ENCODE measurements around the gene ISL2. TPM values are rescaled to one million over a fixed set of nuclear protein-coding genes. Genes with fewer than 3 reads are reported as not detected.
A peak's percentile ranks its signal among the peaks of the same experiment; 100 is the strongest.

Gene ISL2
- total and polyA plus RNA-seq, 9 of the 15 experiments (the other 6 are each of a cell fraction or from before 2014, with no cell fraction given), result 0.15 to 23.7 (median 4.0) TPM

DNA sequence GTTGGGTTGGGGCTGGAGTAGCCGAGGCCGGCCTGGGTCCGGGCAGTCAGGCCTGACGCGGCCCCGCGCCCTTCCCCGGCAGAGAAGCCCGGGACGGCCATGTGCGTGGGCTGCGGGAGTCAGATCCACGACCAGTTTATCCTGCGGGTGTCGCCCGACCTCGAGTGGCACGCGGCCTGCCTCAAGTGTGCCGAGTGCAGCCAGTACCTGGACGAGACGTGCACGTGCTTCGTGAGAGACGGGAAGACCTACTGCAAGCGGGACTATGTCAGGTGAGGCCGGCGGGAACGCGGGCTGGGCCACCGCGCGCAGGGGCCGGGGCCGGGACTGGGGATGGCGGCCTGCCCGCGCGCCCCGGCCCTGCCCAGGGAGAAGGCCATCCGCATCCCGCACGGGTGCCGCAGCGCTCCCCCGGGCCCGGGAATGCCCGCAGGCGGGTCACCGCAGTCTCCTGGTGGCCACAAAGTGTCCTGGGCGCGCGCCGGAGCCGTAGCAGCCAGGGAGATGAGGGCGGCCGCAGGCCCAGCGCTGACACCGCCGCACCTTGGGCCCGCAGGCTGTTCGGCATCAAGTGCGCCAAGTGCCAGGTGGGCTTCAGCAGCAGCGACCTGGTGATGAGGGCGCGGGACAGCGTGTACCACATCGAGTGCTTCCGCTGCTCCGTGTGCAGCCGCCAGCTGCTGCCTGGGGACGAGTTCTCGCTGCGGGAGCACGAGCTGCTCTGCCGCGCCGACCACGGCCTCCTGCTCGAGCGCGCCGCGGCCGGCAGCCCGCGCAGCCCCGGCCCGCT lies 1.3 kb downstream of the ISL2 start (continued):
- peak; percentile 52; the same call in 1 of the 2 replicates for TF ChIP-seq PHF8 (IDR thresholded peaks at IDR 0.05; ENCODE audit: borderline replicate concordance, low read length)
- TF ChIP-seq ARNT (IDR thresholded peaks at IDR 0.05), result no peak
- TF ChIP-seq, protein P1, sequence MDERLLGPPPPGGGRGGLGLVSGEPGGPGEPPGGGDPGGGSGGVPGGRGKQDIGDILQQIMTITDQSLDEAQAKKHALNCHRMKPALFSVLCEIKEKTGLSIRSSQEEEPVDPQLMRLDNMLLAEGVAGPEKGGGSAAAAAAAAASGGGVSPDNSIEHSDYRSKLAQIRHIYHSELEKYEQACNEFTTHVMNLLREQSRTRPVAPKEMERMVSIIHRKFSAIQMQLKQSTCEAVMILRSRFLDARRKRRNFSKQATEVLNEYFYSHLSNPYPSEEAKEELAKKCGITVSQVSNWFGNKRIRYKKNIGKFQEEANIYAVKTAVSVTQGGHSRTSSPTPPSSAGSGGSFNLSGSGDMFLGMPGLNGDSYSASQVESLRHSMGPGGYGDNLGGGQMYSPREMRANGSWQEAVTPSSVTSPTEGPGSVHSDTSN (CRISPR knock-in tag; IDR thresholded peaks at IDR 0.05; ENCODE audit: low read depth), result no peak
- TF ChIP-seq, protein P1 (tag; conservative IDR thresholded peaks at IDR 0.05; ENCODE audit: low read depth), result no peak
- no peak for TF ChIP-seq RFX5 (IDR thresholded peaks at IDR 0.05; ENCODE audit: low read depth, low read length)
- no peak for TF ChIP-seq ZNF124 (CRISPR knock-in tag; IDR thresholded peaks at IDR 0.05)
- TF ChIP-seq RBM17 (IDR thresholded peaks at IDR 0.05; ENCODE audit: borderline replicate concordance, low read depth, low read length), result no peak
- TF ChIP-seq SMAD1 (IDR thresholded peaks at IDR 0.05; ENCODE audit: low read depth, low read length, partially characterized antibody), result no peak
- no peak for TF ChIP-seq GTF2A2 (tag; IDR thresholded peaks at IDR 0.05)
- TF ChIP-seq, protein P2, sequence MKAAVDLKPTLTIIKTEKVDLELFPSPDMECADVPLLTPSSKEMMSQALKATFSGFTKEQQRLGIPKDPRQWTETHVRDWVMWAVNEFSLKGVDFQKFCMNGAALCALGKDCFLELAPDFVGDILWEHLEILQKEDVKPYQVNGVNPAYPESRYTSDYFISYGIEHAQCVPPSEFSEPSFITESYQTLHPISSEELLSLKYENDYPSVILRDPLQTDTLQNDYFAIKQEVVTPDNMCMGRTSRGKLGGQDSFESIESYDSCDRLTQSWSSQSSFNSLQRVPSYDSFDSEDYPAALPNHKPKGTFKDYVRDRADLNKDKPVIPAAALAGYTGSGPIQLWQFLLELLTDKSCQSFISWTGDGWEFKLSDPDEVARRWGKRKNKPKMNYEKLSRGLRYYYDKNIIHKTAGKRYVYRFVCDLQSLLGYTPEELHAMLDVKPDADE (conservative IDR thresholded peaks at IDR 0.05; ENCODE audit: control insufficient read depth, low read depth, low read length), result no peak
- no peak for TF ChIP-seq NEUROD1 (IDR thresholded peaks at IDR 0.05; ENCODE audit: borderline replicate concordance, low read depth, low read length, partially characterized antibody)
- TF ChIP-seq, protein P3, sequence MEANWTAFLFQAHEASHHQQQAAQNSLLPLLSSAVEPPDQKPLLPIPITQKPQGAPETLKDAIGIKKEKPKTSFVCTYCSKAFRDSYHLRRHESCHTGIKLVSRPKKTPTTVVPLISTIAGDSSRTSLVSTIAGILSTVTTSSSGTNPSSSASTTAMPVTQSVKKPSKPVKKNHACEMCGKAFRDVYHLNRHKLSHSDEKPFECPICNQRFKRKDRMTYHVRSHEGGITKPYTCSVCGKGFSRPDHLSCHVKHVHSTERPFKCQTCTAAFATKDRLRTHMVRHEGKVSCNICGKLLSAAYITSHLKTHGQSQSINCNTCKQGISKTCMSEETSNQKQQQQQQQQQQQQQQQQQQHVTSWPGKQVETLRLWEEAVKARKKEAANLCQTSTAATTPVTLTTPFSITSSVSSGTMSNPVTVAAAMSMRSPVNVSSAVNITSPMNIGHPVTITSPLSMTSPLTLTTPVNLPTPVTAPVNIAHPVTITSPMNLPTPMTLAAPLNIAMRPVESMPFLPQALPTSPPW (CRISPR knock-in tag; IDR thresholded peaks at IDR 0.05), result no peak
- no peak for TF ChIP-seq SMARCA5 (IDR thresholded peaks at IDR 0.05)
- no peak for TF ChIP-seq ZNF217 (CRISPR knock-in tag; IDR thresholded peaks at IDR 0.05)
- no peak for TF ChIP-seq FOXA1 (IDR thresholded peaks at IDR 0.05; ENCODE audit: borderline replicate concordance)
- TF ChIP-seq HMGN3 (IDR thresholded peaks at IDR 0.05; ENCODE audit: borderline replicate concordance, extremely low read depth, insufficient read length, low read depth, low read length), result no peak
- TF ChIP-seq, protein P4, sequence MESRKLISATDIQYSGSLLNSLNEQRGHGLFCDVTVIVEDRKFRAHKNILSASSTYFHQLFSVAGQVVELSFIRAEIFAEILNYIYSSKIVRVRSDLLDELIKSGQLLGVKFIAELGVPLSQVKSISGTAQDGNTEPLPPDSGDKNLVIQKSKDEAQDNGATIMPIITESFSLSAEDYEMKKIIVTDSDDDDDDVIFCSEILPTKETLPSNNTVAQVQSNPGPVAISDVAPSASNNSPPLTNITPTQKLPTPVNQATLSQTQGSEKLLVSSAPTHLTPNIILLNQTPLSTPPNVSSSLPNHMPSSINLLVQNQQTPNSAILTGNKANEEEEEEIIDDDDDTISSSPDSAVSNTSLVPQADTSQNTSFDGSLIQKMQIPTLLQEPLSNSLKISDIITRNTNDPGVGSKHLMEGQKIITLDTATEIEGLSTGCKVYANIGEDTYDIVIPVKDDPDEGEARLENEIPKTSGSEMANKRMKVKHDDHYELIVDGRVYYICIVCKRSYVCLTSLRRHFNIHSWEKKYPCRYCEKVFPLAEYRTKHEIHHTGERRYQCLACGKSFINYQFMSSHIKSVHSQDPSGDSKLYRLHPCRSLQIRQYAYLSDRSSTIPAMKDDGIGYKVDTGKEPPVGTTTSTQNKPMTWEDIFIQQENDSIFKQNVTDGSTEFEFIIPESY (CRISPR knock-in tag; IDR thresholded peaks at IDR 0.05), result peak; percentile 51
- no peak for TF ChIP-seq ZNF174 (CRISPR knock-in tag; IDR thresholded peaks at IDR 0.05)
- no peak for TF ChIP-seq SMARCB1 (IDR thresholded peaks at IDR 0.05; ENCODE audit: insufficient read length, low read depth)
